ENCODE measurements around the gene FANK1. TPM values are rescaled to one million over a fixed set of nuclear protein-coding genes. Genes with fewer than 3 reads are reported as not detected.

FANK1 gene
- total RNA-seq, 2 donors from 2014 or later = 1.0 to 7.3 TPM

Small RNA genes within 50 kb of the gene (small RNA-seq; reads per million reads assigned to genes)
- gene GNG10P1 (not detected), gene RF00017 (not detected), gene RNU2-42P (not detected)

Other genes with a start within 250 kb of the FANK1 start
- not detected for gene TEX36, start 213.4 kb upstream of the FANK1 start, total RNA-seq
- gene EDRF1, start 176.9 kb upstream of the FANK1 start, total RNA-seq = 10 to 100 TPM; 22.4 to 29.8 TPM
- gene MMP21, start 120.7 kb upstream of the FANK1 start, total RNA-seq = not detected
- gene UROS, start 73.3 kb upstream of the FANK1 start, total RNA-seq = 10 to 100 TPM; 15.8 to 31.4 TPM
- 10 to 100 TPM; 16.2 to 31.4 TPM for gene BCCIP, start 73.0 kb upstream of the FANK1 start, total RNA-seq
- gene DHX32, start 15.3 kb upstream of the FANK1 start, total RNA-seq = 10 to 100 TPM; 25.2 to 35.6 TPM